Progenitor cell of endocrine pancreas (in vitro differentiated cells): ENCODE results near the gene THAP7. TPM values are rescaled to one million over a fixed set of nuclear protein-coding genes. Genes with fewer than 3 reads are reported as not detected.
"Not testable (repeated sequence)": the region's sequence is repeated elsewhere in the genome, so short reads cannot be mapped to it uniquely, and the experiment has no call there.

Experiments
- DNase-seq: peaks from one replicate; pipeline ENCODE4 v3.0.0; 2021; ENCODE audit warnings: low spot score; ENCODE audit not compliant: unreplicated experiment
- H3K27ac Mint-ChIP-seq: 2 replicates; pipeline ENCODE4 v1.8.0; 2021; ENCODE audit warnings: mild to moderate bottlenecking, moderate library complexity, mixed read lengths
- H3K27me3 Mint-ChIP-seq: 2 replicates; pipeline ENCODE4 v1.8.0; 2021; ENCODE audit warnings: mixed read lengths
- H3K36me3 Mint-ChIP-seq: 2 replicates; pipeline ENCODE4 v1.8.0; 2022; ENCODE audit warnings: mixed read lengths; ENCODE audit not compliant: insufficient read depth
- H3K4me1 Mint-ChIP-seq: 2 replicates; pipeline ENCODE4 v1.8.0; 2021; ENCODE audit warnings: low read depth, mixed read lengths
- H3K4me3 Mint-ChIP-seq: 2 replicates; pipeline ENCODE4 v1.8.0; 2021; ENCODE audit warnings: low read depth, mild to moderate bottlenecking, moderate library complexity, mixed read lengths
- H3K9me3 Mint-ChIP-seq: 2 replicates; pipeline ENCODE4 v1.8.0; 2021; ENCODE audit warnings: low read depth, mixed read lengths
- total RNA-seq: library from RNA; stranded (reverse); gene quantifications from 2 replicates; pipeline ENCODE4 v1.2.1, GENCODE V29; 2021
- TF ChIP-seq, protein P1 (sequence below): fragments of 200-600 bp; sonication (generic); IDR thresholded peaks from one replicate; pipeline ENCODE4 v1.5.0; 2021; ENCODE audit warnings: antibody characterized with exemption, mild to moderate bottlenecking; ENCODE audit not compliant: unreplicated experiment

THAP7 gene
- total RNA-seq, 1 donor from 2014 or later: 17.6 TPM

DNA sequence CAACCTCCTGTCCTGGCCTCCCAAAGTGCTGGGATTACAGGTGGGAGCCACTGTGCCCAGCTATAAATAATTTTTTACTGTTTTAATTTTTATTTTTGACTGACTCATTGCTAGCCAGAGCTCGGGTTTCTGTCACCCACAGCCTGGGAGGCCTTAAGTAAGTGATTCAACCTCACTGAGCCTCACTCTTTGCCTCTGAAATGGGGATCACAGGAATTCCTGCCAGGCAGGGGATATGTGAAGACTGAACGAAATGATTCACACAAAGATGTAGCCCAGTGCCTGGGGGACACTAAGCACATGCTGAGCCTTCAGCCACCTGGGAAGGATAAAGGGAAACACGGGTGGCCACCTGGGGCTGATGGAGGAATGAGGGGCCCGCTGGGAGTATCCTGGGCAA lies 40.0 kb upstream of the THAP7 start:
- Mint-ChIP-seq H3K4me1 (peaks cover 9% of the 10 kb centered on the region), H3K9me3 (no peaks in the 10 kb centered on the region), H3K27ac (no peak overlapping the region), H3K27me3 (peaks cover 22% of the 10 kb centered on the region), H3K4me3 (no peak overlapping the region), H3K36me3 (no peaks in the 10 kb centered on the region)
- TF ChIP-seq, protein P1, sequence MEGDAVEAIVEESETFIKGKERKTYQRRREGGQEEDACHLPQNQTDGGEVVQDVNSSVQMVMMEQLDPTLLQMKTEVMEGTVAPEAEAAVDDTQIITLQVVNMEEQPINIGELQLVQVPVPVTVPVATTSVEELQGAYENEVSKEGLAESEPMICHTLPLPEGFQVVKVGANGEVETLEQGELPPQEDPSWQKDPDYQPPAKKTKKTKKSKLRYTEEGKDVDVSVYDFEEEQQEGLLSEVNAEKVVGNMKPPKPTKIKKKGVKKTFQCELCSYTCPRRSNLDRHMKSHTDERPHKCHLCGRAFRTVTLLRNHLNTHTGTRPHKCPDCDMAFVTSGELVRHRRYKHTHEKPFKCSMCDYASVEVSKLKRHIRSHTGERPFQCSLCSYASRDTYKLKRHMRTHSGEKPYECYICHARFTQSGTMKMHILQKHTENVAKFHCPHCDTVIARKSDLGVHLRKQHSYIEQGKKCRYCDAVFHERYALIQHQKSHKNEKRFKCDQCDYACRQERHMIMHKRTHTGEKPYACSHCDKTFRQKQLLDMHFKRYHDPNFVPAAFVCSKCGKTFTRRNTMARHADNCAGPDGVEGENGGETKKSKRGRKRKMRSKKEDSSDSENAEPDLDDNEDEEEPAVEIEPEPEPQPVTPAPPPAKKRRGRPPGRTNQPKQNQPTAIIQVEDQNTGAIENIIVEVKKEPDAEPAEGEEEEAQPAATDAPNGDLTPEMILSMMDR: no peak
- no peak for DNase-seq

DNA sequence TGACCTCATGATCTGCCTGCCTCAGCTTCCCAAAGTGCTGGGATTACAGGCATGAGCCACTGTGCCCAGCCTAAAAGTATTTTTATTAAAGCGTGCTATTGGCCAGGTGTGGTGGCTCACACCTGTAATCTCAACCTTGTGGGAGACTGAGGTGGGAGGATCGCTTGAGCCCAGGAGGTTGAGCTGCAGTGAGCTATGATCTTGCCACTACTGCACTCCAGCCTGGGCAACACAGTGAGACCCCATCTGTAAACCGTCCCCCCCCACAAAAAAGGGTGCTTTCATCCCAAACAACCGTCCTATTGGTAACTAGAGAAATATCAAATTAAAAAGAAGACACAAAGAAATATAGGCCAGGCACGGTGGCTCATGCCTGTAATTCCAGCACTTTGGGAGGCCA lies 37.2 kb upstream of the THAP7 start:
- not testable (repeated sequence) for H3K27ac Mint-ChIP-seq, H3K36me3 Mint-ChIP-seq, DNase-seq, H3K4me1 Mint-ChIP-seq, H3K9me3 Mint-ChIP-seq, H3K4me3 Mint-ChIP-seq
- peaks cover 28% of the 10 kb centered on the region for H3K27me3 Mint-ChIP-seq

DNA sequence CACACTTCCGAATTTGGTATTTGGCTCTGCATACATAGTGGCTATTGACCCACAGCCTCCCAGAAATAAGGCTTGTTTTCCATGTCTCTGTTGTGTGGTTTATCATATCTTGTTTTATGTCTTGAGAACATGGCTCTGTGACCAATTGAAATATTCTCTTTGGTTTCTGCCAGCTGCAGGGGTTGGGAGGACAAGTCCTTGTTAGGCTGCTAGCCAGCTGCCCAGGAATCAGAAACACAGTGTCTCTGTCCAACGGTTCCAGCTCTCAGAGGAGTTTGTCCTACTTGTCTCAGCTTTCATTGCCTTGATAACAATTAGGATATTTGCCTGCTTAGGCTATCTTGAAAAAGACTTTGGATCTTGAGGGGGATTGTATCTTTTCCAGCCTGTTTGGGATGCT lies 36.5 kb upstream of the THAP7 start:
- Mint-ChIP-seq H3K27ac (no peak overlapping the region), H3K36me3 (no peaks in the 10 kb centered on the region), H3K9me3 (no peaks in the 10 kb centered on the region), H3K4me1 (peaks cover under 1% of the 10 kb centered on the region), H3K4me3 (no peak overlapping the region), H3K27me3 (peaks cover 26% of the 10 kb centered on the region)
- TF ChIP-seq, protein P1: no peak
- no peak for DNase-seq

DNA sequence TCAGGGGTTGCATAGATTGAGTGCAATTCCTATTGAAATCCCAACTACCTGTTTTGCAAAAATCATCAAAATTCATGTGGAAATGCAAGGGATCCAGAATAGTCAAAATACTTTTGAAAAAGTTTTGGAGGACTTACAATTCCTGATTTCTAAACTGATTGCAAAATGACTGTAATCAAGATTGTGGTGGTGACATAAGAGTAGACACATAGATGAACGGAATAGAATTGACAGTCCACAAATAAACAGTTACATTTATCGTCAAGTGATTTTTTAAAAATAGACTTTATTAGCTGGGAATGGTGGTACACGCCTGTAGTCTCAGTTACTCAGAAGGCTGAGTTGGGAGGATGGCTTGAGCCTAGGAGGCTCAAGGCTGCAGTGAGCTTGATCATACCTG lies 33.1 kb upstream of the THAP7 start:
- no peak overlapping the region for H3K27ac Mint-ChIP-seq
- TF ChIP-seq, protein P1: no peak
- H3K27me3 Mint-ChIP-seq: peaks cover 34% of the 10 kb centered on the region
- DNase-seq: no peak
- H3K9me3 Mint-ChIP-seq: no peaks in the 10 kb centered on the region
- H3K4me1 Mint-ChIP-seq: no peaks in the 10 kb centered on the region
- no peak overlapping the region for H3K4me3 Mint-ChIP-seq
- H3K36me3 Mint-ChIP-seq: no peaks in the 10 kb centered on the region

DNA sequence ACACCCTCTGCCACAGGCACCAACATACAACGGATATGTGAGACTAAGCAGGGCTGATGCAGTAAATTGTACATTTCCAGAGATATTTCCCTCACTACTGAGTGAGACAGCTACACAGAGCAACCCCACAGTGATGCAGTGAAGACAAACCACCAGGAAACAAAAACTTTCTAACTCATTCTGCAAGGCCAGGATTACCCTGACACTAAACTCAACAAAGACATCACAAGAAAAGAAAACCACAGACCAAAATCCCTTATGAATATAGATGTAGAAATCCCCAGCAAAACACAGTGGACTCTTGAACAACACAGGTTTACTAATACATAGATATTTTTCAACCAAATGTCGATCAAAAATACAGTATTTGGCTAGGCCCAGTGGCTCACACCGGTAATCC lies 32.0 kb upstream of the THAP7 start:
- Mint-ChIP-seq H3K27me3 (peaks cover 40% of the 10 kb centered on the region), H3K27ac (no peak overlapping the region), H3K9me3 (no peaks in the 10 kb centered on the region), H3K4me3 (no peak overlapping the region), H3K4me1 (no peaks in the 10 kb centered on the region), H3K36me3 (no peaks in the 10 kb centered on the region)
- DNase-seq: no peak
- TF ChIP-seq, protein P1: no peak

DNA sequence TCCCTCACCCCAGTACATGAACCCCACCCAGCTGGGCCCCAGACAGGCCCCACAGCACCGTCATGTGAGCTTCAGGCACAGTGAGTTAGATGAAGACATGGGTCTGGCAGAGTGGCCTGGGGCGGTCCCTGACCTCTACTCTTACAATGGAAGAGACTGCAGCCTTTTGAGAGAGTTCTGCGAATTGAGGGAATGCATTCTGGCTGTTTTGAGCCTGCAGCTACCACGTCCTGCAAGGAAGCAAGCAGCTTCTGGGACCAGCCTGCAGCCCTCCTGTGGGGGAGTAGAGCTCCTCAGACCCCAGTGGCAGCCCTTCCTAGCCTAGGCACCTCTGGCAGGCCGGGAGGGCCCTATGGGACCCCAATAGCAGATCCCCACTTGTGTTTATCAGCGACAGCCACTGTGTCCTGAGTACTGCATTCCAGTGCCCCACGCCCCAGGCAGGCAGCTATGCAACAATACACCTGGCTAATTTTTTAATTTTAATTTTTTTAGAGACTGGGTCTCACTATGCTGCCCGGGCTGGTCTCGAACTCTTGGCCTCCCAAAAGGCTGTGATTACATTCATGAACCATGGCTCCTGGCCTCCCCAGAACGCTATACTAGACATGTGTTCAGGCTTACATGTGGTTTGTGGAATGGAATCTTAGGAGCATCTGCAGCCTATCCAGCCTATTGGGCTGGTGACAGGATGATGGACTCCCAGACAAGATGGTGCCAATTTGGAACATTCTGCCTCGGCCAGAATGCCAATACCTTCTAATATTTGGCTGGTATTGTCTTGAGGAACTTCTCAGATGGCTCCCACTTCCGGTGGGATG lies 31.2 kb upstream of the THAP7 start:
- TF ChIP-seq, protein P1: no peak
- no peak for DNase-seq
- Mint-ChIP-seq H3K36me3 (no peaks in the 10 kb centered on the region), H3K27ac (no peak overlapping the region), H3K9me3 (no peaks in the 10 kb centered on the region), H3K4me3 (peak overlapping the region; percentile 61), H3K4me1 (no peaks in the 10 kb centered on the region), H3K27me3 (peaks cover 37% of the 10 kb centered on the region)
